GM04503 (cell line): ENCODE results near the gene AMZ2.
"Not testable (repeated sequence)": the region's sequence is repeated elsewhere in the genome, so short reads cannot be mapped to it uniquely, and the experiment has no call there.

Experiments
- DNase-seq: peaks from one replicate; pipeline ENCODE4 v3.0.0-alpha.2; 2012; ENCODE audit warnings: low read depth

The AMZ2 gene

GRCh38 chr17:68249354-68249765 lies 1.5 kb downstream of the AMZ2 start:
- DNase-seq = no peak

DNA sequence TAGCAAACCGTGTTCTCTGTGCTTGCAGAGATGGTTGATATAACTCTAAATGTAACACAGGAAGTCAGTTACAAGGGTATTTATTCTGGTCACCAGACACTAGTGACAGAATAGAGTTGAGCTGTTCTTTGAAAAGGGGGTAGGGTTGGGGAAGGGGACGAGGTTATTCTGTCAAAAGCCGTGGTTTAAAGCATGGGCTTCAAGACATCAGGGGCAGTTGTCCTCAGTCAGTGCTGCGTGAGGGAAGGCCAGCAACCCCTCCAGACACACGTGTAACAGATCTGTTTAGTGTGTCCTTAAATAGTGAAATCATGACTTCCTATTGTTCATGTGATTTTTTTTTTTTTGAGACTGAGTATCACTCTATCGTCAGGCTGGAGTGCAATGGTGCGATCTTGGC lies 5.6 kb downstream of the AMZ2 start:
- not testable (repeated sequence) for DNase-seq

GRCh38 chr17:68255151-68255550 lies 7.3 kb downstream of the AMZ2 start:
- no peak for DNase-seq

DNA sequence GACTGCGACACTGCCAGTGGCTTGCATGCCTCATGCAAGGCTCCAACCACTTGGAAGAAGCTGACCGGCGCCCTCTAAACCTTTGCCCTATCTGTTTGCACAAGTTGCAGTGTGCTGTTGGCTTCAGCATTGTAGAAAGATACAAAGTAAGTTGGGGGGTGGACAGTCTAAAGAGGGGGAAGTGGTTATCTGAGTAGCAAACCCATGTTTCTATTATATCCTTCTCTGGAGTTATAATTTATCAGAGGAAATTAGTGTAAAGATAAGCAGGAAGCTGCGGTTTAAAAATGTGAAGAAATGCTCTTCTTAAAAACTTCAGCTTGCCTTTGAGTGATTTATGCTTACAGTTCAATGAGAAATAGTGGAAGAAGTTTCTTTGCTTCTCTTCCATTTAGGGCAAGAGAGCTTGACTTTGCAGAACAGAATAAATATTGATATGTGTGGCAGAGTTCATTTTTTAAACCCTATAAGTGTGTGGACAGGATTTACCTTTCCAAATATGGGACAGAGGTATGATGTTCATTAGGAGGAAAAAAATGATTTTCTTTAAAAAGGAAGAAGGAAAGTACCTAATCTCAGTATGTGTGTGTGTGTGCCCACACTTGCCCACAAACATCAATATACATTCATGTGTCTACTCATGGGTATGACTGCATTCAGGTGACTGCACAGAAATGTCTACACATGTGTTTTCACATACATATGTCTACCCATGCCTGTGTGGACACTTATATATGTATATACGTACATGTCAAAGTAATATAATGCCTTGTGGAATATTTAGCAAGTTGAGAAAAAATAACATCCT lies 8.1 kb downstream of the AMZ2 start:
- no peak for DNase-seq

DNA sequence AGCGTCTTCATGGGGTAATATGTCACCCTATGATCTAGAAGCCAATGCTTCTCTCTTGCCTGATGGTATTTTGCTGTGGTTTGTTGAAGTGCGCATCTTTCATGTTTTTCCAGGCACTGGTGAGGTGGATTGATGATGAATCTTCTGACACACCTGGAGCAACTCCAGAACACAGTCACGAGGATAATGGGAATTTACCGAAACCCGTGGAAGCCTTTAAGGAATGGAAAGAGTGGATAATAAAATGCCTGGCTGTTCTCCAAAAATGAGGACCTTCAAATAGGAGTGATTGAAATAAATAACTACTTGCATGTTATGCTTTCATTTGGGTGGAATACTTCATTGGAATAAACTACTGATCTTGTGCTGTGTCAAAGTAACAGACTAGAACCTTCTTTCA lies 8.9 kb downstream of the AMZ2 start:
- not testable (repeated sequence) for DNase-seq

DNA sequence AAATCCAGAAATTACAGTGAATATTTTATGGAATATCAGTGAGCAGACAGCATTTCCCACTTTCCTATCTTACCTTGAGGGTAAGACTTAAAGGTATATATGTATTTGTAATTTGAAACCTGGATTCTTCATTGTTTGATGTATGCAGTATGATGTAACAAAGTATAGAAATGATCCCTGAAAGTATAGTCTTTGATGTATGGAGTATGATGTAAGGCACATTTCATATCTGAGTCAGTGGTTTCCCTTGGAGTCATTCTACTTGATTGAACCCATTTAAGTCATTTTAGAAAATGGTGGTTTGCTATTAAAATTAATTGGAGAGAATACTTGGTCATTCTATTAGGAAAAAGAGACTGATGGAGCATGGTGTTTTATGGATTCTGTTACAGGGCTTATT lies 10.1 kb downstream of the AMZ2 start:
- no peak for DNase-seq

GRCh38 chr17:68258890-68259647 lies 11.2 kb downstream of the AMZ2 start:
- DNase-seq = not testable (repeated sequence)

DNA sequence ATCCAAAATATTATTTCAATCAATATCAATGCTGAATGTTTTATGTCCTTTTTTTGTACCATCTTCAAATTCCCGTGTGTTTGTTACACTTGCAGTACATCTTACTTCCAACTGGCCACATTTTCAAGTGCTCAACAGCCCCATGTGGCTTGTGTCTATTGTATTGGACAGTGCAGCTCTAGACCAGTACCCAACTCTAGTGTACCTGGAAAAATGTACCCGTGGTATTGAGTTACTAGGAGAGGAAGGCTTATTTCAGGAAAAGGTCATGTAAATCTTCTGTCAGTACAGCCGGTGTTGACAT lies 11.8 kb downstream of the AMZ2 start:
- DNase-seq = not testable (repeated sequence)

- no peak for DNase-seq
Measured at GRCh38 chr17:68260051-68260762, 12.4 kb downstream of the AMZ2 start.

DNA sequence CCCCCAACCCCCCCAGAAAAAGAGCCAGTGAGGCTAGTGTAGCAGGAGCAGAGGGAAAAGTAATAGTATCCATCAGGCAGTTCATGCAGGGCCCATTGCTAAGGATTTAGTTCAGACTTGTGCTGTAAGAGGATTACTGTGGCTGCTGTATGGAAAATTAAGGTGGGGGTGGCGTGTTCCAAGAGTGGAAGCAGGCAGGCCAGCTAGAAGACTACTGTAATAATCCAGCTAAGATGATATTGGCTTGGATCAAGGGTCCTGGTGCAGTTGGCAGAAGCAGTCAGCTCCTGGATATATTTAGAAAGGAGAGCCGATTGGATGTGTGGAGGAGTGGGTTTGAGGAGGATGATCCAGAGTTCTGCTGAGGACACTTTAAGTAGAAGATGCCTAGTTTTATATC lies 14.6 kb downstream of the AMZ2 start:
- DNase-seq = not testable (repeated sequence)

- DNase-seq = not testable (repeated sequence)
Measured at GRCh38 chr17:68263101-68263681, 15.3 kb downstream of the AMZ2 start.

DNA sequence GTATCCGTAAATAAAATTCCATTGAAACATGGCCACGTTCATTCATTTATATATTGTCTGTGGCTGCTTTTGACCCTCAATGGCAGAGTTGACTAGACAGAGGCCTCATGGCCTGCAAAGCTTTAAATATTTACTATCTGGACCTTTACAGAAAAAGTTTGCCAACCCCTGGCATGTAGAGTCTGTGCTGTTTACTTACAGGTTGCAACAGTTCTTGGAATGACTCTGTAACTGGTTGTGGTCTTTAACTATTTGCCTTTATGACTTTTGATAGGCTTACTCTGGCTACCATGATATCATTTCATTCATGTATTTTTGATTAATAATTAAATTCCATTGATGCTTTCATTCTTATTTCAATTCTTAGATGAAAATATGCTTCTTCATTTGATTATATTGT lies 18.0 kb downstream of the AMZ2 start:
- DNase-seq = not testable (repeated sequence)

- DNase-seq = no peak
Measured at GRCh38 chr17:68273722-68274121, 25.9 kb downstream of the AMZ2 start.

GRCh38 chr17:68276339-68276738 lies 28.5 kb downstream of the AMZ2 start:
- DNase-seq = not testable (repeated sequence)

DNA sequence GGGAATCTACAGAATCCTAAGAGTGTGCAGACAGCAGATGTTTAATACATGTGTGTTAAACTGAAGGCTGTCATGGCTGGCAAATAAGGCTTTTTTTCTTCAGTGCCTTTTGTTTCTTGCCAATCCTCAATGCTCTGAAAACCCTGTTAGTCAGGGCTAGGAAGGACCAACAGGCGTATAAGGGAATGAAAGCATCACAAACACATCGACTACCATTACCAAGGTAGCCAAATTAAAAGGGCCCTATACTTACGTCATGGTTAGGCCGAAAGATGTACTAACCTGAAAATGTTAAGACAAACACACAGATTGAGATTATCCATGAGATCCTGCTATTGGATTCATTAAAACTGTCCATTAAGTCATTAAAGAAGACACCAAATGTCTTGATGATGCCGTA lies 30.0 kb downstream of the AMZ2 start:
- no peak for DNase-seq

- not testable (repeated sequence) for DNase-seq
Measured at GRCh38 chr17:68281965-68282364, 34.1 kb downstream of the AMZ2 start.

DNA sequence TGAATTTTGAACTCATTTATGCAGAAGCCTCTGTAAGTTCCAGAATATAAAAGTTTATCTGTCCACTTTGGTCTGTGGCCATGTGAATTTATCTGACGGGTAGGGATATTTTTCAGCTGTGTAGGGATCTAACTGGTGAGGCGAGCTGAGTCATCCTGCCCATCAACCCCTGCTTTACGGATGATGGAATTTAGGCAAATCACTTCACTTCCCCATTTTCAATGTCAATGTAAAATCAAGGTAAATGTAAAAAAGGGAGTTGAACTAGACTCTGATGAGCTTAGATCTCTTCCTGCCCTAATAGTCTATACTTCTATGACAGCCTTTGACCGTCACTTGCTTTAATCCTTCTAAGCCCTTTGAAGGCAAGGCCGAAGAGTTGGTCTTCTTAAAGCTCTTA lies 40.5 kb downstream of the AMZ2 start:
- no peak for DNase-seq

DNA sequence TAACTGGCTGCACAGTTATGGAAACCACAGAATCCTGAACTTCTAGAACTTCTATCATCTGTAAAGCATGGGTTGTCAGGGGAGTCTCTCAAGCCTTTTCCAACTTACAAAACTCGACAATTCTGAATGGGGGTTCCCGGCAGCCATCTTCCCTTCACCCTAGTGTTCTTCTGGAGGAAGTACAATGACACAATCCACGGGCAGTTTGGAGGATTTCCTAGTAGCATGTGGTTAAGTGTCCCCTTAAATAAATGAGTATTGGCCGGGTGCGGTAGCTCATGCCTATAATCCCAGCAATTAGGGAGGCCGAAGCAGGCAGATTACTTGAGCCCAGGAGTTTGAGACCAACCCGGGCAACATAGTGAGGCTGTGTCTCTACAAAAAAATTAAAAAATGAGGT lies 41.0 kb downstream of the AMZ2 start:
- DNase-seq = no peak

GRCh38 chr17:68289473-68289872 lies 41.6 kb downstream of the AMZ2 start:
- no peak for DNase-seq

DNA sequence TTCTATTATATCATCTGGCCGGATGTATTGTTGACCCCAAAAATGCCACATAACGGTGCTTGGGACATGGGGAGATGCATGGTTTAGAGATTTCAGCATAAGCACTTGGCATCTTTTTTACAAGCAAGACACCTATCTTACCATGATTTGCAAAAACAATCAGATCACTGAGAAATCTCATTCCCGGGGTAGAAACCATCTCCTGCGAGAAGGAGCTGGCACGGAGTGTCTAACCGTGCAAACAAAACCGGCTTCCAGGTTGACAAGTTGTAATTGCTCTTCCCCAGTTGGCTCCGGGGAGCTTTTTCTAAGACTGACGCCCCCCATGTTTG lies 42.1 kb downstream of the AMZ2 start:
- DNase-seq = no peak

- no peak for DNase-seq
Measured at GRCh38 chr17:68290268-68290954, 42.6 kb downstream of the AMZ2 start.
